Muscle of leg (tissue), 11 donors: ENCODE data around the gene ENPP4. TPM values are rescaled to one million over a fixed set of nuclear protein-coding genes. Genes with fewer than 3 reads are reported as not detected.

Experiments
- DNase-seq: peaks from one replicate; pipeline ENCODE4 v3.0.0; 2013
- H3K27ac ChIP-seq: one replicate; pipeline ENCODE4 v1.5.1; 2013; ENCODE audit warnings: mild to moderate bottlenecking, low read length, control low read depth
- H3K27me3 ChIP-seq: one replicate; pipeline ENCODE4 v1.6.1; 2013; ENCODE audit warnings: low read length; ENCODE audit not compliant: control insufficient read depth, insufficient read depth
- H3K36me3 ChIP-seq: one replicate; pipeline ENCODE4 v1.6.1; 2013; ENCODE audit warnings: low read length; ENCODE audit not compliant: control insufficient read depth, insufficient read depth
- H3K4me1 ChIP-seq: one replicate; pipeline ENCODE4 v1.6.1; 2013; ENCODE audit warnings: low read length; ENCODE audit not compliant: control insufficient read depth, insufficient read depth
- H3K4me3 ChIP-seq: one replicate; pipeline ENCODE4 v1.5.1; 2013; ENCODE audit warnings: low read length, control low read depth
- H3K9me3 ChIP-seq: replicated peaks from 2 replicates; pipeline ENCODE4 v1.6.1; 2013; ENCODE audit warnings: low read depth, low read length; ENCODE audit not compliant: control insufficient read depth
- WGBS: methylation state at CpG from one replicate; pipeline ENCODE4 v1.1.5; 2013; ENCODE audit warnings: missing lambda C conversion rate; ENCODE audit not compliant: insufficient coverage; 5-methylcytosine and 5-hydroxymethylcytosine counted together
- polyA plus RNA-seq, 8 donors: library from polyadenylated mRNA; unstranded; fragments of 120-200 nt; gene quantifications; one replicate each; pipeline versions ENCODE4 v1.2.1 to v1.2.3, GENCODE V29; 2013; ENCODE audit warnings: inconsistent platforms in 1 of 8, low replicate concordance in 1 of 8; ENCODE audit not compliant: insufficient read length in 8 of 8, insufficient read depth in 1 of 8
- total RNA-seq: library from RNA; stranded (reverse); fragments of 120-200 nt; gene quantifications from one replicate; pipeline ENCODE4 v1.2.4, GENCODE V29; 2013

Gene ENPP4
- total and polyA plus RNA-seq, 9 donors = 23.1 to 53.5 (median 37.8) TPM

- 90% methylated on average over 2 of the region's 4 CpGs for WGBS
- Histone ChIP-seq H3K4me1 (peaks cover 2% of the 10 kb centered on the region), H3K27ac (no peak overlapping the region), H3K4me3 (no peak overlapping the region), H3K27me3 (no peaks in the 10 kb centered on the region), H3K36me3 (no peaks in the 10 kb centered on the region), H3K9me3 (no peaks in the 10 kb centered on the region)
- no peak for DNase-seq
Observed at GRCh38 chr6:46189726-46190125, 59.9 kb downstream of the ENPP4 start.

GRCh38 chr6:46190889-46191288 lies 61.1 kb downstream of the ENPP4 start:
- Histone ChIP-seq H3K9me3 (no peaks in the 10 kb centered on the region), H3K27me3 (no peaks in the 10 kb centered on the region), H3K4me3 (no peak overlapping the region), H3K27ac (no peak overlapping the region), H3K36me3 (no peaks in the 10 kb centered on the region), H3K4me1 (peaks cover 2% of the 10 kb centered on the region)
- WGBS = 77% methylated on average over 2 of the region's 4 CpGs
- DNase-seq = no peak

GRCh38 chr6:46191961-46192360 lies 62.2 kb downstream of the ENPP4 start:
- DNase-seq = no peak
- H3K9me3 ChIP-seq = no peaks in the 10 kb centered on the region
- H3K36me3 ChIP-seq = no peaks in the 10 kb centered on the region
- WGBS = no CpG with 5 or more reads among the region's 1 CpG
- no peak overlapping the region for H3K4me3 ChIP-seq
- H3K4me1 ChIP-seq = peaks cover 2% of the 10 kb centered on the region
- no peak overlapping the region for H3K27ac ChIP-seq
- no peaks in the 10 kb centered on the region for H3K27me3 ChIP-seq

Other genes starting within 250 kb of the ENPP4 start
- 8.5 TPM for gene CLIC5, start 114.1 kb upstream of the ENPP4 start, total RNA-seq
- gene CLIC5, start 114.1 kb upstream of the ENPP4 start, polyA plus RNA-seq = 10 to 100 TPM; 10.2 to 15.4 (median 14.4) TPM
- 4.7 TPM for gene ENPP5, start 41.0 kb downstream of the ENPP4 start, total RNA-seq
- 1 to 10 TPM; 2.6 to 5.9 (median 4.0) TPM for gene ENPP5, start 41.0 kb downstream of the ENPP4 start, polyA plus RNA-seq